Endothelial cell of umbilical vein (primary cell): Measurements from ENCODE around the gene MZB1. TPM values are rescaled to one million over a fixed set of nuclear protein-coding genes. Genes with fewer than 3 reads are reported as not detected.

Experiments
- BruUV-seq: library from RNA; stranded (reverse); fragments of 400-500 nt; replicated peaks from 2 replicates; lab custom pipeline; 2021; lab: Mats Ljungman, UMichigan
- CTCF ChIA-PET: fragments of 300-600, 350-600 bp; sonication (Branson Sonifier 250); formaldehyde crosslinking; loops from one replicate; lab custom pipeline; 2021; ENCODE audit warnings: antibody characterized with exemption, inconsistent platforms; lab: Charles Lee
- POLR2A ChIA-PET: fragments of 300-600, 350-600 bp; sonication (Branson Sonifier 250); formaldehyde crosslinking; loops from one replicate; lab custom pipeline; 2021; ENCODE audit warnings: antibody characterized with exemption, inconsistent platforms; lab: Charles Lee
- DNase-seq: peaks from one replicate; pipeline ENCODE4 v3.0.0-alpha.2; 2011; ENCODE audit warnings: low read depth, low spot score
- FAIRE-seq: peaks from 2 replicates; lab custom pipeline; 2011; peaks lifted over from hg19 to GRCh38; lab: Jason Lieb, UNC
- H2AFZ ChIP-seq: 2 replicates; pipeline ENCODE4 v1.6.0; 2012; ENCODE audit warnings: low read depth, low read length, control low read depth, inconsistent platforms
- H3K27ac ChIP-seq: 2 replicates; pipeline ENCODE4 v1.5.1; 2011; ENCODE audit warnings: low read depth, mild to moderate bottlenecking, control low read depth, low read length, moderate library complexity; ENCODE audit not compliant: insufficient read depth
- H3K27me3 ChIP-seq, 2 experiments: 2 replicates each; pipeline versions ENCODE4 v1.6.0 to v1.6.1; 2011; ENCODE audit warnings: low read length in 2 of 2, mixed read lengths in 1 of 2; ENCODE audit not compliant: control insufficient read depth in 2 of 2, insufficient read depth in 2 of 2
- H3K36me3 ChIP-seq, 2 experiments: 2 replicates in 1 of 2; 3 replicates in 1 of 2; pipeline ENCODE4 v1.5.1; 2011; ENCODE audit warnings: low read length in 2 of 2, mild to moderate bottlenecking in 1 of 2, moderate library complexity in 1 of 2; ENCODE audit not compliant: control insufficient read depth in 2 of 2, insufficient read depth in 2 of 2; ENCODE audit errors: extremely low read depth in 1 of 2
- H3K4me1 ChIP-seq: 3 replicates; pipeline ENCODE4 v1.5.1; 2011; ENCODE audit warnings: mild to moderate bottlenecking, low read length; ENCODE audit not compliant: control insufficient read depth, insufficient read depth; ENCODE audit errors: extremely low read depth
- H3K4me2 ChIP-seq: 2 replicates; pipeline ENCODE4 v1.6.1; 2011; ENCODE audit warnings: low read length, control low read depth, mixed read lengths; ENCODE audit not compliant: insufficient read depth
- H3K4me3 ChIP-seq, 3 experiments: fragments of 200-600 bp in 1 of 3; sonication (generic), shearing (Covaris generic) in 1 of 3; replicated peaks in 1 of 3; 2 replicates each; pipeline ENCODE4 v1.5.1; 2011 to 2016; ENCODE audit warnings: control low read depth in 3 of 3, low read length in 3 of 3, mild to moderate bottlenecking in 2 of 3, inconsistent platforms in 1 of 3, low read depth in 1 of 3, moderate library complexity in 1 of 3; ENCODE audit not compliant: insufficient read depth in 1 of 3
- H3K79me2 ChIP-seq: 2 replicates; pipeline ENCODE4 v1.6.0; 2012; ENCODE audit warnings: low read length, inconsistent platforms; ENCODE audit not compliant: control insufficient read depth, insufficient read depth
- H3K9ac ChIP-seq: replicated peaks from 2 replicates; pipeline ENCODE3; 2011; ENCODE audit warnings: low read length, control low read depth; ENCODE audit not compliant: insufficient read depth; ENCODE audit errors: extremely low read depth
- H3K9me1 ChIP-seq: replicated peaks from 3 replicates; pipeline ENCODE4 v1.6.0; 2011; ENCODE audit warnings: mild to moderate bottlenecking, low read length; ENCODE audit not compliant: control insufficient read depth, insufficient read depth; ENCODE audit errors: extremely low read depth
- H3K9me3 ChIP-seq: replicated peaks from 2 replicates; pipeline ENCODE4 v1.5.1; 2012; ENCODE audit warnings: low read length, inconsistent platforms; ENCODE audit not compliant: control insufficient read depth, insufficient read depth
- H4K20me1 ChIP-seq: replicated peaks from 2 replicates; pipeline ENCODE3; 2011; ENCODE audit warnings: mild to moderate bottlenecking, low read length; ENCODE audit not compliant: control insufficient read depth, insufficient read depth; ENCODE audit errors: extremely low read depth
- CTCF ChIP-seq, 2 donors: IDR thresholded peaks; 1 replicate in 1 of 2; 2 replicates in 1 of 2; pipeline ENCODE4 v1.5.1; 2011; ENCODE audit warnings: low read length in 2 of 2, mild to moderate bottlenecking in 2 of 2, moderate library complexity in 2 of 2, control low read depth in 1 of 2, inconsistent platforms in 1 of 2, low read depth in 1 of 2; ENCODE audit not compliant: insufficient read depth in 1 of 2; ENCODE audit errors: extremely low read depth in 1 of 2
- EZH2 ChIP-seq: IDR thresholded peaks from 2 replicates; pipeline ENCODE4 v1.6.1; 2012; ENCODE audit warnings: borderline replicate concordance, low read depth, mild to moderate bottlenecking, moderate library complexity, low read length, inconsistent platforms; ENCODE audit not compliant: severe bottlenecking
- FOS ChIP-seq: IDR thresholded peaks from 2 replicates; pipeline ENCODE4 v1.6.1; 2011; ENCODE audit warnings: mild to moderate bottlenecking, low read length, moderate library complexity, borderline replicate concordance; ENCODE audit not compliant: insufficient read depth
- GATA2 ChIP-seq: IDR thresholded peaks from 2 replicates; pipeline ENCODE4 v1.7.0; 2011; ENCODE audit warnings: low read depth, mild to moderate bottlenecking, moderate library complexity, mixed read lengths, low read length; ENCODE audit not compliant: insufficient read length, insufficient read depth
- JUN ChIP-seq: IDR thresholded peaks from 2 replicates; pipeline ENCODE4 v1.6.1; 2011; ENCODE audit warnings: borderline replicate concordance, low read depth; ENCODE audit not compliant: insufficient read length, insufficient read depth
- MAX ChIP-seq: IDR thresholded peaks from 2 replicates; pipeline ENCODE4 v1.6.1; 2011; ENCODE audit not compliant: insufficient read depth, insufficient read length
- MYC ChIP-seq: IDR thresholded peaks from one replicate; pipeline ENCODE4 v1.6.1; 2011; ENCODE audit warnings: mild to moderate bottlenecking, low read depth, low read length
- POLR2A ChIP-seq: IDR thresholded peaks from 2 replicates; pipeline ENCODE4 v1.6.1; 2012; ENCODE audit warnings: low read depth, mild to moderate bottlenecking, control low read depth, low read length
- POLR2AphosphoS5 ChIP-seq: IDR thresholded peaks from 2 replicates; pipeline ENCODE4 v1.6.1; 2012; ENCODE audit warnings: low read depth, mild to moderate bottlenecking, control low read depth, low read length, moderate library complexity; ENCODE audit not compliant: insufficient read depth
- dilution Hi-C: fragments of 300-500 bp; cut with MboI; formaldehyde crosslinking; loops from one replicate; pipeline ENCODE4 v1.15.0; 2019; ENCODE audit warnings: low sequenced_read_pairs; ENCODE audit not compliant: extremely low pct_ligation_motif_present
- intact Hi-C: fragments of 100-400 bp; cut with micrococcal nuclease; formaldehyde crosslinking; loops from one replicate; pipeline ENCODE4 v1.10.0; 2022
- polyA plus RNA-seq, 4 experiments: library from polyadenylated mRNA; depleted of rRNA in 3 of 4; stranded (reverse) in 3 of 4; unstranded in 1 of 4; fragments of >200 nt; gene quantifications; 2 replicates each; pipeline versions ENCODE4 v1.2.1 to v1.2.3, GENCODE V29; 2011 to 2012; ENCODE audit warnings: missing spikeins in 1 of 4
- total RNA-seq: library from RNA; stranded (reverse); gene quantifications from 2 replicates; pipeline ENCODE4 v1.2.3, GENCODE V29; 2021

The MZB1 gene
- total and polyA plus RNA-seq, 2 donors (not counting 3 experiments of a cell fraction or from before 2014, with no cell fraction given): not detected

DNA sequence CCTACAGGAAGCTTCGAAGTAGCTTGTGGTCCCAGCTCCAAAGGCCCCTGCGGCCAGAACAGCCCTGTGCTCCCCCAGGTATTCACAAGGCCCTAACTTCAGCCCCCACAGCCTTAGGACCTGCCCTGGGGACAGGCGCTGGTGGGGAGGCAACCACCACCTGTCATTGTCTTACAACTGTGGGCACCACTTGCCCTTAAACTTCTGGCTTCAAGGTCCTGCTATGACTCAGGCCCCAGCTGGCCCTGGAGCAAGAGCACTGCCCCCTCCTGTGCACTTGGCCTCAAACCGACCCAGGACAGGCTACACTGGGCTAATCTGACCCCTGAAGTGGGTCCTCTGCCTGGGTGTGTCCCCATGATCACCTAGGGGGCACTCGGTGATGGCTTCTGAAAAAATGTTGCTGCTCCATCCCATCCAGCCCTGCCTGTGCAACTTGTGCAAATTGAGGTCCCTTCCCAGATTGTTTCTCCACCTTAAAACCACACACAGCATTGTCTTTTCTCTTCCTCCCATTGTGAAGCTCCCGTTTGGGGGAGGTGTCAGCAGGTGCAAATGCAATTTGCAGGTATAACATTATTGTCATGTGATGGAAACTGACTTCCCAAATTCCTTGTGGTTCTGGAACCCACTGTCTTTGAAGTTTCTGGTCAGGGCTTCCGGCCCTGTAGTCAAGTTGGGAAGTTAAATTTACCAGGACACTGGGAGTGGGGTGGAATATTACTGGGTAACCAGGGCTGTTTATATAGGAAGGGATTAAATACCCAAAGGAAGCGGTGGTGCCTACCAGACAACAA is 6.3 kb upstream of the MZB1 start:
- no peak overlapping the region for H2AFZ ChIP-seq
- H3K27ac ChIP-seq: no peak overlapping the region
- H3K9me3 ChIP-seq: no peaks in the 10 kb centered on the region
- BruUV-seq: no TSS peak
- ChIA-PET POLR2A (interaction anchor here (0.6 kb wide), 1 partner anchor 854 kb away, joined by 6 read pairs; no protein-coding TSS in a partner anchor), CTCF (interaction anchor here (1.2 kb wide), 1 partner anchor 10 kb away, joined by 3 read pairs; no protein-coding TSS in a partner anchor)
- FAIRE-seq: no peak
- no peaks in the 10 kb centered on the region for H4K20me1 ChIP-seq
- H3K4me2 ChIP-seq: no peak overlapping the region
- dilution Hi-C loops (no loop called here), intact Hi-C loops (no loop called here)
- H3K36me3 ChIP-seq: no peaks in the 10 kb centered on the region
- no peak overlapping the region for H3K4me3 ChIP-seq
- no peaks in the 10 kb centered on the region for H3K79me2 ChIP-seq
- peaks cover 7 to 14% of the 10 kb centered on the region in 2 experiments for H3K27me3 ChIP-seq
- TF ChIP-seq MAX: no peak
- no peak for TF ChIP-seq GATA2
- TF ChIP-seq JUN: no peak
- no peak for TF ChIP-seq POLR2A
- no peak for TF ChIP-seq EZH2
- TF ChIP-seq MYC: no peak
- no peak for TF ChIP-seq FOS
- TF ChIP-seq CTCF (IDR thresholded peaks at IDR 0.05; ENCODE audit: extremely low read depth in 1 of 2, insufficient read depth in 1 of 2, low read depth in 1 of 2, low read length in 2 of 2): no peak
- TF ChIP-seq POLR2AphosphoS5: no peak
- DNase-seq: no peak
- H3K4me1 ChIP-seq: peaks cover 6% of the 10 kb centered on the region
- H3K9me1 ChIP-seq: no peaks in the 10 kb centered on the region
- no peak overlapping the region for H3K9ac ChIP-seq
